Activated CD4-positive, alpha-beta T cell treated with anti-CD3 and anti-CD28 coated beads, Interleukin-2, amount 10 ng/mL, durations not matched to agents 7 days and 5 days (primary cell): ENCODE measurements around the gene SAMHD1. TPM values are rescaled to one million over a fixed set of nuclear protein-coding genes. Genes with fewer than 3 reads are reported as not detected.
"Not testable (repeated sequence)": the region's sequence is repeated elsewhere in the genome, so short reads cannot be mapped to it uniquely, and the experiment has no call there.

ENCODE experiments used
- CTCF ChIA-PET: fragments of 350-600 bp; sonication (Branson Sonifier 250); formaldehyde crosslinking; loops from one replicate; lab custom pipeline; 2021; ENCODE audit warnings: antibody characterized with exemption; lab: Charles Lee
- POLR2A ChIA-PET: fragments of 350-600 bp; sonication (Branson Sonifier 250); formaldehyde crosslinking; loops from one replicate; lab custom pipeline; 2021; ENCODE audit warnings: antibody characterized with exemption; lab: Charles Lee
- DNase-seq: peaks from one replicate; pipeline ENCODE4 v3.0.0-alpha.2; 2020
- H3K27ac Mint-ChIP-seq: one replicate; pipeline ENCODE4 v1.8.0; 2021; ENCODE audit warnings: mild to moderate bottlenecking, moderate library complexity, mixed read lengths
- H3K27me3 Mint-ChIP-seq: one replicate; pipeline ENCODE4 v1.8.0; 2021; ENCODE audit warnings: mixed read lengths
- H3K36me3 Mint-ChIP-seq: one replicate; pipeline ENCODE4 v1.8.0; 2021; ENCODE audit warnings: low read depth, mixed read lengths
- H3K4me1 Mint-ChIP-seq: one replicate; pipeline ENCODE4 v1.8.0; 2021; ENCODE audit warnings: mixed read lengths
- H3K4me3 Mint-ChIP-seq: one replicate; pipeline ENCODE4 v1.8.0; 2021; ENCODE audit warnings: mild to moderate bottlenecking, moderate library complexity, mixed read lengths
- H3K9me3 Mint-ChIP-seq: one replicate; pipeline ENCODE4 v1.8.0; 2021; ENCODE audit warnings: mixed read lengths
- total RNA-seq, 2 experiments: library from RNA; stranded (reverse); gene quantifications; one replicate each; pipeline ENCODE4 v1.2.3, GENCODE V29; 2021

The SAMHD1 gene
- total RNA-seq, 2 experiments from 2014 or later, result 396 to 408 TPM

DNA sequence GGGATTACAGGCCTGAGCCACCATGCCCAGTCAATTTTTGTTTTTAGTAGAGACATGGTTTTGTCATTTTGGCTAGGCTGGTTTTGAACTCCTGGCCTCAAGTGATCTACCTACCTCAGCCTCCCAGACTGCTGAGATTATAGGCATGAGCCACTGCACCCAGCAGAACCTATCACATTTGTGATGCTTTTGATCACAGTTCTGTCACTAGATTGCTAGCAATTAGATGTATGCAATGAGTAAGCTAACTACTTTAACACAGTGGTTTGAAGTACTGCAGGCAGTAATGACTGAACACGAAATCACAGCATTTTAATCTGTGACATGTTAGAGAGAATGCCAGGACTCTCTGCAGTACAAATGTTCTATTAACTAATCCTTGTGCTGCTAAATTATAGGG lies 19.6 kb upstream of the SAMHD1 start:
- Mint-ChIP-seq H3K4me1 (peaks cover 74% of the 10 kb centered on the region), H3K4me3 (no peak overlapping the region), H3K9me3 (peaks cover 8% of the 10 kb centered on the region), H3K36me3 (peaks cover 29% of the 10 kb centered on the region), H3K27me3 (no peaks in the 10 kb centered on the region), H3K27ac (peak overlapping the region; percentile 54)
- POLR2A ChIA-PET, result no interaction called here
- DNase-seq, result no peak
- CTCF ChIA-PET, result interaction anchor here (0.6 kb wide), 1 partner anchor 225 kb away, joined by 3 read pairs; no protein-coding TSS in a partner anchor

DNA sequence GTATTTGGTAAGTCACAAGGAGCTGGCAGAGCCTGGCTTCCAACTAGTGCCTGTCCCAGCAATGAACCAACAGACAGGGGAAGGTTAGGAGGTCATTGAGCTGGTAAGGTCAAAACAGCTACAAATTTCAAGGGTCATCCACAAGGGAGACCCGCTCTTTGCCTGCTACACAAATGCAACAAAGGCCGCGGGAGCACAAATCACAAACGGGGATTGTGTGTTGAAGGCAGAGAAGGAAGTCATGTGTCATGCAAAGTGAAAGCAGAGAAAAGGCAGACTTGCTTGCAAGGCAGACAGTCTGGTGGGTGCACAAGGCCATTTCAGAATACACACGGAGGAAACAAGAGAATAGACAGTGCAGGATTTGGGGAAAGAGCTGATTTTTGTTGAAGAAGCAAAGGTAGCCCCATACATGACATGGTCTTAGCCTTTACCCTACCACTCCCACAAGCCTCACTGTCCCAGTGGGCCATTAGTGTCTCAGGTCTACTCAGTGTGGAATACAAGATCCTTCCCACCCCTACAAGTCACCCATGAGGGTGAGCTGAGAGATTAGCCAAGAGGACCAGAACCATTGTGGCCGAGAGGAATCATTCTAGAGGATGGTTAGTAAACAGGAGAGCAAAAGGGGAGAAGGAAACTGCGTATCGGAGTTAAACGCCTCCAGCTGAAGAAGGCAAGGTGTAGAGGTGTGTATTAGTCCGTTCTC lies 18.1 kb upstream of the SAMHD1 start:
- H3K4me1 Mint-ChIP-seq, result peaks cover 67% of the 10 kb centered on the region
- H3K4me3 Mint-ChIP-seq, result peak overlapping the region; percentile 0
- H3K27ac Mint-ChIP-seq, result peak overlapping the region; percentile 90
- peak; percentile 58 for DNase-seq
- POLR2A ChIA-PET, result interaction anchor here (1.1 kb wide), 1 partner anchor 74 kb away, joined by 3 read pairs; no protein-coding TSS in a partner anchor
- CTCF ChIA-PET, result interaction anchor here (0.6 to 0.9 kb wide), 2 partner anchors 10 to 103 kb away, joined by 3 to 4 read pairs; no protein-coding TSS in a partner anchor
- H3K36me3 Mint-ChIP-seq, result peaks cover 29% of the 10 kb centered on the region
- no peaks in the 10 kb centered on the region for H3K27me3 Mint-ChIP-seq
- peaks cover 8% of the 10 kb centered on the region for H3K9me3 Mint-ChIP-seq

DNA sequence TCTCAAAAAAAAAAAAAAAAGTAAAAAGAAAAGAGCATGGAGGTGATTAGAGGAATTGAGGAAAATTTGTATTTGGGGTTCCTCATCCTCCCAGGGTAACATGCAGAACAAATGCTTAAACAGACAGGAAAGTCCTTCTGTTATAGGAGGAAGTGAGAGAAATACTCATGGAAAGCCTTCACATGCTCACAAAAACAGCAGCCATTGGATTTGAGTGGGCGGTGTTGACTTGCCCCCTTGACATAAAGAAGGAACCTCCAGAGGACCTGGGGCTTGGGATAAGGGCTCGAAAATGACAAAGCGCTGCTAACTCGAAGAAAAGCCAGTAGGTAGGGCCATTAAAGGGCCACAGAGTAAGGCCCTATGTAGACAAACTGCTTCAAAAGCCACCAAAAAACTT lies 17.5 kb upstream of the SAMHD1 start:
- POLR2A ChIA-PET, result interaction anchor here (1.1 kb wide), 1 partner anchor 74 kb away, joined by 3 read pairs; no protein-coding TSS in a partner anchor

DNA sequence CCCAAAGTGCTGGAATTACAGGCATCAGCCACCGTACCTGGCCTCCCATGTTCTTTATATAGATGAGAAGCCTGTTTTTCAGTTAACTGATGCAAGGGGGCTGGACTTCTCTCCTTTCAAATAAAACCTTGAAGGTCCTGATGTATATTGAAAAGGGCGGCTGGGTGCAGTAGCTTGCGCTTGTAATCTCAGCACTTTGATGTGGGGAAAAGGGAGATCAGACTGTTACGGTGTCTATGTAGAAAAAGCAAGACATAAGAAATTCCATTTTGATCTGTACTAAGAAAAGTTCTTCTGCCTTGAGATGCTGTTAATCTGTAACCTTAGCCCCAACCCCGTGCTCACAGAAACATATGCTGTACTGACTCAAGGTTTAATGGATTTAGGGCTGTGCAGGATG lies 16.1 kb upstream of the SAMHD1 start:
- H3K36me3 Mint-ChIP-seq, result peaks cover 31% of the 10 kb centered on the region
- H3K27me3 Mint-ChIP-seq, result no peaks in the 10 kb centered on the region
- H3K27ac Mint-ChIP-seq, result peak overlapping the region; percentile 90
- DNase-seq, result peak; percentile 25
- peaks cover 10% of the 10 kb centered on the region for H3K9me3 Mint-ChIP-seq
- H3K4me1 Mint-ChIP-seq, result peaks cover 58% of the 10 kb centered on the region
- no peak overlapping the region for H3K4me3 Mint-ChIP-seq
- POLR2A ChIA-PET, result no interaction called here
- CTCF ChIA-PET, result interaction anchor here (0.6 kb wide), 1 partner anchor 144 kb away, joined by 3 read pairs; no protein-coding TSS in a partner anchor

More for the DNA sequence above, 17.5 kb upstream of the SAMHD1 start:
- no peak for DNase-seq
- Mint-ChIP-seq H3K36me3 (peaks cover 29% of the 10 kb centered on the region), H3K9me3 (peaks cover 8% of the 10 kb centered on the region), H3K27me3 (no peaks in the 10 kb centered on the region), H3K4me3 (no peak overlapping the region), H3K4me1 (peaks cover 64% of the 10 kb centered on the region), H3K27ac (peak overlapping the region; percentile 90)
- CTCF ChIA-PET, result interaction anchor here (0.9 kb wide), 1 partner anchor 104 kb away, joined by 3 read pairs; no protein-coding TSS in a partner anchor

DNA sequence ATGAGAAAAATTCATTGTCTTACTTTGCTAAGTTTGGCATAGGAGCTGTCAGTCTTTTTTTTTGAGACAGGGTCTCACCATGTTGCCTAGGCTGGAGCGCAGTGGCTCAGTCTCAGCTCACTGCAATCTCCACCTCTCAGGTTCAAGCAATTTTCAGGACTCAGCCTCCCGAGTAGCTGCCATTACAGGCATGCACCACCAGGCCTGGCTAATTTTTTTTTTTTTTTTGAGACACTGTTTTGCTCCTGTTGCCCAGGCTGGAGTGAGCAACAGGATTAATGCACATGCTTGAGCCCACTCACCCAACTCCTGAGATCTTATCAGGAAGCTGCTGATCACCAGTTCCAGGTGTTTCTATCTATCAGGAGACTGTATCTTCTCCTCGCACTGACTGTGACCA lies 15.5 kb upstream of the SAMHD1 start:
- ChIA-PET CTCF (interaction anchor here (0.6 to 0.8 kb wide), 2 partner anchors 144 to 280 kb away, joined by 3 to 4 read pairs; no protein-coding TSS in a partner anchor), POLR2A (interaction anchor here (0.7 kb wide), 1 partner anchor 31 kb away, joined by 3 read pairs; no protein-coding TSS in a partner anchor)
- Mint-ChIP-seq H3K27ac (peak overlapping the region; percentile 90), H3K9me3 (peaks cover 13% of the 10 kb centered on the region), H3K36me3 (peaks cover 37% of the 10 kb centered on the region), H3K4me1 (peaks cover 61% of the 10 kb centered on the region)
- not testable (repeated sequence) for DNase-seq, H3K27me3 Mint-ChIP-seq, H3K4me3 Mint-ChIP-seq

DNA sequence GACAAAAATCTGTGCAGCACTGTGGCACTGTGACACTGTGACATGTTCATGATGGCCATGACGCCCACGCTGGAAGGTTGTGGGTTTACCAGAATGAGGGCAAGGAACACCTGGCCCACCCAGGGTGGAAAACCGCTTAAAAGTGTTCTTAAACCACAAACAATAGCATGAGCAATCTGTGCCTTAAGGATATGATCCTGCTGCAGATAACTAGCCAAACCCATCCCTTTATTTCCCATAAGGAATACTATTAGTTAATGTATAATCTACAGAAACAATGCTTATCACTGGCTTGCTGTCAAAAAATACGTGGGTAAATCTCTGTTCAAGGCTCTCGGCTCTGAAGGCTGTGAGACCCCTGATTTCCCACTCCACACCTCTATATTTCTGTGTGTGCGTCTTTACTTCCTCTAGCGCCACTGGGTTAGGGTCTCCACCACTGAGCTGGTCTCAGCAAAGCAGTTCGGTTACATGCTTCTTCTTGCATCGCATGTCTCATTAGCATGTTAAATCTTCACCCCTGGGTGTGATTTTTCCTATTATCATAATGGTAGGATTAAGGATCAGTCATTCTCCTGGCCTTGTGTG lies 10.9 kb upstream of the SAMHD1 start:
- H3K9me3 Mint-ChIP-seq, H3K27me3 Mint-ChIP-seq, DNase-seq, H3K27ac Mint-ChIP-seq, CTCF ChIA-PET, POLR2A ChIA-PET, H3K4me3 Mint-ChIP-seq: not testable (repeated sequence)
- peaks cover 12% of the 10 kb centered on the region for H3K36me3 Mint-ChIP-seq
- peaks cover 28% of the 10 kb centered on the region for H3K4me1 Mint-ChIP-seq

DNA sequence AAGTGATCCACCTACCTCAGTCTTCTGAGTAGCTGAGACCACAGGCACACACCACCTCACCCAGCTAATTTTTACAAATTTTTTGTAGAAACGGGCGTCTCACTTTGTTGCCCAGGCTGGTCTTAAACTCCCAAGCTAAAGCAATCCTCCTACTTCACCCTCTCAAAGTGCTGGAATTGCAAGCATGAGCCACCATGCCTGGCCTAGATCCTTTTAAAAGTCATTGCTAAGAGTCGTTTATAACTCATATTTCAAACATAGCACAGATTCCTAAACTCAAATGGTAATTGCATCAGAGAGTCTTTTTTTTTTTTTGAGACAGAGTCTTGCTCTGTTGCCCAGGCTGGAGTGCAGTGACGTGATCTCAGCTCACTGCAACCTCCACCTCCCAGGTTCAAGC lies 7.7 kb upstream of the SAMHD1 start:
- no peaks in the 10 kb centered on the region for H3K27me3 Mint-ChIP-seq
- POLR2A ChIA-PET, result no interaction called here
- H3K4me3 Mint-ChIP-seq, result no peak overlapping the region
- no peak for DNase-seq
- H3K9me3 Mint-ChIP-seq, result peaks cover 6% of the 10 kb centered on the region
- CTCF ChIA-PET, result interaction anchor here (0.6 to 1.5 kb wide), 4 partner anchors 13 to 297 kb away, joined by 3 to 5 read pairs (median 4); no protein-coding TSS in a partner anchor
- peaks cover 12% of the 10 kb centered on the region for H3K36me3 Mint-ChIP-seq
- H3K4me1 Mint-ChIP-seq, result peaks cover 34% of the 10 kb centered on the region
- no peak overlapping the region for H3K27ac Mint-ChIP-seq

DNA sequence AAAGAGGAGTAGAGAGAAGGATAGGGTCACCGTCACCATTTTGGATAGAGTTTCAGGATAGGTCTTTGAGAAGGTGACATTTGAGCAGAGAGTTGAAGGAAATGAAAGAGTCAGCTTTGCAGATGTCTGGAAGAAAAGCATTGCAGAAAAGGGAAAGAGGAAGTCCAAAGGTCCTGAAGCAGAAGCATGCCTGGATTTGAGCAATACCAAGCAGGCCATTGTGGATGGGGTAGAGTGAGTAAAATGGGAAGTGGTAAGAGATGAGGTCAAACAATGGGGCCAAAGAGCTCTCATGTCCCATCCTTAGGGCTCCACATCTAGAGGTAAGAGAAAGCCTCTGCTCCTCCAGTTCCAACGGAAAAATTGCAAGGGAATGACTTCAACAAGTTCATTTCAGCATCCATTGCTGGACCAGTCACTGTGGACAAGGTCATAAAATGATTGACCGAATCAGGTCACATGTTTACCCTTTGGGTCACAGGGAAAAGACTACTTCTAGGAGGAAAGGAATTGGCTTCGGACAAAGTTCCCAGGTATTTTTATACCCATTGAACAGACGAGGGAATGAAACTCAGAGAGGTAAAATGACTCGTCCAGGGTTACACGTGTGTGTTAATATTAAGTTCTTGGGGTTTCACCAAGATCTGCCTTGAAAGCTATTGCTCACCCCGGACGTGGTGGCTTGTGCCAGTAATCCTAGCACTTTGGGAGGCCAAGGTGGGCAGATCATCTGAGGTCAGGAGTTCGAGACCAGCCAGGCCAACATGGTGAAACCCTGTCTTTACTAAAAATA lies 6.6 kb upstream of the SAMHD1 start:
- no peak for DNase-seq
- CTCF ChIA-PET, result interaction anchor here (1.5 kb wide), 1 partner anchor 14 kb away, joined by 3 read pairs; no protein-coding TSS in a partner anchor
- H3K36me3 Mint-ChIP-seq, result peaks cover 12% of the 10 kb centered on the region
- H3K27me3 Mint-ChIP-seq, result no peaks in the 10 kb centered on the region
- H3K9me3 Mint-ChIP-seq, result peaks cover 6% of the 10 kb centered on the region
- peaks cover 36% of the 10 kb centered on the region for H3K4me1 Mint-ChIP-seq
- no peak overlapping the region for H3K4me3 Mint-ChIP-seq
- no peak overlapping the region for H3K27ac Mint-ChIP-seq
- POLR2A ChIA-PET, result no interaction called here

DNA sequence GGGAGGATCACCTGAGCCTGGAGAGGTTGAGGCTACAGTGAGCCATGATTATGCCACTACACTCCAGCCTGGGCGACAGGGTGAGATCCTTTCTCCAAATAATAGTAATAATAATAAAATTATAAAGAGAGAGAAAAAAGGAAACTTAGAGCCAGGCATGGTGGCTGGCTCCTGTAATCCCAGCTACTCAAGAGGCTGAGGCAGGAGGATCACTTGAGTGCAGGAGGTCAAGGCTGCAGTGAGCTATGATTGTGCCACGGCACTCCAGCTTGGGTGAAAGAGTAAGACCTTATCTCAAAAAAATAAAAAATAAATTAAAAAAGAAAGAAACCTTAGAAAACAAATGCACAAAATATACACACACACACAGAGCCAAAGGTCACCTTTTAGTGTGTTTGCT lies 5.2 kb upstream of the SAMHD1 start:
- ChIA-PET POLR2A (no interaction called here), CTCF (interaction anchor here (0.9 kb wide), 1 partner anchor 52 kb away, joined by 3 read pairs; no protein-coding TSS in a partner anchor)
- no peaks in the 10 kb centered on the region for H3K9me3 Mint-ChIP-seq
- H3K27me3 Mint-ChIP-seq, result no peaks in the 10 kb centered on the region
- peaks cover 32% of the 10 kb centered on the region for H3K4me1 Mint-ChIP-seq
- peaks cover 2% of the 10 kb centered on the region for H3K36me3 Mint-ChIP-seq
- no peak overlapping the region for H3K4me3 Mint-ChIP-seq
- H3K27ac Mint-ChIP-seq, result no peak overlapping the region
- no peak for DNase-seq

DNA sequence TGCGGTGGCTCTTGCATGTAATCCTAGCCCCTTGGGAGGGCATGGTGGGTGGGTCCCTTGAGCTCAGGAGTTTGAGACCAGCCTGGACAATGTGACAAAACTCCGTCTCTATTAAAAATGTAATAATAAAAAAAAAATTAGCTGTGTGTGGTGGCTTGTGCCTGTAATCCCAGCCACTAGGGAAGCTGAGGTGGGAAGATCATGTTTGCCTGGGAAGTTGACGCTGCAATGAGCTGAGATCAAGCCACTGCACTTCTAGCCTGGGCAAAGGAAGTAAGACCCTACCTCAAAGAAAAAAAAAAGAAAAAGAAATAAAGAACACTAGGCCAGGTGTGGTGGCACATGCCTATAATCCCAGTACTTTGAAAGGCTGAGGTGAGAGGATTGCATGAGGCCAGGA lies 4.5 kb upstream of the SAMHD1 start:
- ChIA-PET CTCF (interaction anchor here (0.9 kb wide), 1 partner anchor 53 kb away, joined by 3 read pairs; no protein-coding TSS in a partner anchor), POLR2A (no interaction called here)
- H3K27me3 Mint-ChIP-seq, result no peaks in the 10 kb centered on the region

DNA sequence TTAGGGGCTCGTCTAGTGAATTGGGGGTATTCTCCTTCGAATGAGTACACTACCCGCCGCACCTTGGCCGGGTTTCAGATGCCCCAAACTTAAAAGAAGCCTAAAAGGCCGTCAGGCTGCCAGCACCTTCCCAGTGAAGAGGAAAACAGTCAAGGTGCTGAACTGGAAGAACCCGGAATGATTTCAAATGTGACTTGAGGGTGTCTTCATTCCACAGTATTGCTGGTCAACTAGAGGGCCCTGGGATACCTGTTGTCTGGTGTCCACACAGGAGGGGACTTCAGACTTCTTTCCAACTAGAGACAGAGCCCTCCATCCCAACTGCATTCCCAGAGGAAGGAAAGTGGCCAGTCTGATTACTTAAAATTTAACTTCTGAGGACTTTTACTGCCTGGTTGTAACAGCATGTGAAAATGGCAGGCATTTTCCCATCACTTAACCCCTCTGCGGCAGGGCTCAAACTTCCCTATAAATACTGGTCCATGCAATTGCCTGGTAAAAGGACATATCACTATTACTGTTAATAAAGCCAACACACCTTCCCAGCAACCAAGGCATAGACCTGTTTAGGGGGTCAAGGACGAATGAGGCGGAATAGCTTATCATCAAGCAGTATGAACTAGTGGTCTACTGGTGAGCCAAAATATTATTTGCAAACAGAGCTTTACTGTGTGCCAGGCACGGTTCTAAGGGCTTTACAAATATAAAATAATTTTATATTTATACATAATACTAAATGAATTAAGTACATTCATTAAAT lies 651 bp upstream of the SAMHD1 start:
- H3K4me3 Mint-ChIP-seq, result peak overlapping the region; percentile 99
- peak overlapping the region; percentile 95 for H3K27ac Mint-ChIP-seq
- peaks cover 2% of the 10 kb centered on the region for H3K9me3 Mint-ChIP-seq
- peaks cover 34% of the 10 kb centered on the region for H3K4me1 Mint-ChIP-seq
- DNase-seq, result no peak
- ChIA-PET POLR2A (no interaction called here), CTCF (interaction anchor here (0.6 kb wide), 1 partner anchor 84 kb away, joined by 3 read pairs; no protein-coding TSS in a partner anchor)
- peaks cover 31% of the 10 kb centered on the region for H3K36me3 Mint-ChIP-seq
- H3K27me3 Mint-ChIP-seq, result no peaks in the 10 kb centered on the region

More for the DNA sequence above, 4.5 kb upstream of the SAMHD1 start:
- Mint-ChIP-seq H3K4me1 (peaks cover 33% of the 10 kb centered on the region), H3K27ac (no peak overlapping the region), H3K9me3 (no peaks in the 10 kb centered on the region), H3K36me3 (peaks cover 6% of the 10 kb centered on the region), H3K4me3 (no peak overlapping the region)
- no peak for DNase-seq
